Stimulated activated CD4-positive, alpha-beta T cell treated with anti-CD3 and anti-CD28 coated beads, Interleukin-1b, Interleukin-23, amount 100 ng/mL, for 24 hours (primary cell): ENCODE results near the gene MARK3.

Experiments
- DNase-seq, 4 experiments: peaks; one replicate each; pipeline ENCODE4 v3.0.0-alpha.2; 2020; ENCODE audit warnings: low read depth in 4 of 4, low spot score in 1 of 4

The MARK3 gene

DNA sequence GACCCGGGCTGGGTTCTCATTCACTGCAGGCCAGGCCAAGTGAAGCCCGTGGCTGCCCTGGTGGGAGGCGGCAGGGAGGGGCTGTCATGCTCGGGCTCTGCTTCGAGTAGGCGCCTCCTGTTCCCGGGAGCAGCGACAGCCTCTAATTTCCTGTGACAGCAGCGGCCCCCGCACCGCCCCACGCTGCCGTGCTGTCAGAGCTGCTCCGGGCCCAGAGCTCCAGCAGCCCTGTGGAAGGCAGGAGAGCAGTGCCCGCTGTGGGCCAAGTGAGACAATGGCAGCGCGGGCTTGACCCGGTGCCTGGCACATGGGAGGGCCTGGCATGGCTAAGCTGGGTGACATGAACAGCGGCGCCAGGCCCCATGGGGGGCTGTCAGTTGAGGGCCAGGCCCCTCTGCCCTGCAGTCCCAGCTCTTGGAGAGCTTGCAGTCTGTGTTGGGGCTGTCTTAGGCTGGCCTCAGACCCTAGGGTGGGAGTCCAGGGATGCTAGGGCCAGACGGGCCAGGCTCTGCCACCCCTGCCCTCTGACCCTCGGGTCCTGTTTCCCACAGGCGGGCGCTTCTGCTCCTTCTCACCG, 148.9 kb downstream of the MARK3 start:
- no peak for DNase-seq

DNA sequence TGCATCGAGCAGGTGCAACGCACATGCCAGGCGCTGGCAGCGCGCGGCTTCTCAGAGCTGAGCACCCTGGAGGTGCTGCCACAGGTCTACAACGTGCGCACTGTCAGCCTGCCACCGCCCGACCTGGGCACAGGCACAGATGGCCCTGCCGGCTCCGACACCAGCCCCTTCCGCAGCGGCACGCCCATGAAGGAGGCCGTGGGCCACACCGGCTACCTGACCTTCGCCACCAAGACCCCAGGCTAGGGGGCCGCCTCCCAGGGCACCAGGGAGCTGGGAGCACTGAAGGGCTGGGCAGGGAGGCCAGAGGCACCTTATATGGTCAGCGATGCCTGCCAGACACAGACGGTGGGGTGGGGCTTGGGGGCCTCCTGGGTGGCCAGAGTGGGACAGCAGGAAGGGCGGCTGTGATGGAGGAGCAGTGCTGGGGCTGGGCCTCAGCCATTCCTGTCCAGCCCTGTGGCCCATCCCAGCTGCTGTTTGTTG, 149.4 kb downstream of the MARK3 start:
- DNase-seq: no peak

DNA sequence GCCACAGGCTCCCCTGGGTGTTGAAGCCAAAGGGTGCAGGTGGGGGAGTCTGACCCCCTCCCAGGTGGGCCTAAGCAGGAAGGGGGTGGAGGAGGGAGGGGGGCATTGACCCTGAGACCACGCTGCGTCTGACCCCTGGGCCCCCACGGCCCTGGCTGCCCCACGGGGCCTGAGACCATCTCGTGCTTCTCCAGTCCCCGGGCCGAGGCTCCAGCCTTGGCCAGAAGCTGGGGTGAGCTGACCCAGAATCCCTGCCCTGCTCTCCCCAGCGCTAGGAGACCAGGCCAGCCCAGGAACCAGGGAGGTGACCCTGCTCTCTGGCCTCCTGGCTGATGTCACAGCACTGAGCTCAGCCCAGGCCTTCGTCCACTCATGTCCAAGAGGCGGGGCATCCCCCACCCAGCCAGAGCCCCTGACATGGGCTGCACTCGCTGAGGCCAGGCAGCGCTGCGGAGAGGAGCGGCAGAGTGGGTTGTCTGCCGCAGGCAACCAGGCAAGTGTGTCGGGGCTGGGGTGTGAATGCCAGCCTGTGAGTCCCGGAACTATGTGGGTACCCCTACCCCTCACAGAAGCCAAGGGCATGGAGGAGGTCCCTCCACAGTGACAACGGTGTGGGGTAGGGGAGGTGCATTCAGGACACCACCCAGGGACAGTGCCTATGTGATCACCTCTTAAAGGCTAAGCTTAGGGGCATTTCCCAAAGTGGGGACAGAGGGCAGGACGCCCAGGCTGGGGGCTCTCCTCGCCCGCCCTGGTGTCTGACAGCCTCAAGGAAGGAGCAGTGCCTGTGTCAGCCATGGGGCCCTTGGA, 150.1 kb downstream of the MARK3 start:
- DNase-seq: no peak

DNA sequence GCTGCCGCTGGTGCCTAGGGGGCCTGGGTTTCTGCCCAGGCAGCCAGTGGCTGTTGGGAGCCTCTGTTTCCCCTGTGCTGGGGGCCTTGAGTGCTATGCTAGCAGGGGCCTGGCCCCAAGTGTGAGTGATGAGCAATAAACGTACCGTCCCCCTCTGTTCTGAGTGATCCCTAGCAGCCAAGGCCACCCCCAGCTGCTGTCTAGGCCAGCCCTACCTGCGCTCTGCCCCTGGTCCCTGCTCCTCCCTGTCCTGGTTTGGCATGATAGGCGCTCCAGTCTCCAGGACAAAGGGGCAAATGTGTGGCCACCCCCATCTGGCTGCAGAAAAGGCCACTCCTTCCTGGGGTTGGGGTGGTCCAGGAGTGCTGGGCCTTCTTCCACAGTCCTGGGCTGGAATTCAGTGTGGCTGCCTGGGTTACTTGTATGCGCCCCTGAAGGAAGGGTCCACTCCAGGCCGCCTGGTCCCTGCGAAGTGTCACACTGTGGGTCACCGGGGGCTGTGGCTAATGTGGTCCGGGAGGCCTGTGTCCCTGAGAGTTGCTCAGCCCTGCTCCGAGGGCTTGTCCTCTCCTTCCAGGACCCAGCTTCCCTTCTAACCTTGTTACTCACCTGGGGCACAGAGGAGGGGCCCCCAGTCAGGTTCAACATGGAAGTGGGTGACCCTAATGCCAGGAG, 150.8 kb downstream of the MARK3 start:
- DNase-seq: no peak

DNA sequence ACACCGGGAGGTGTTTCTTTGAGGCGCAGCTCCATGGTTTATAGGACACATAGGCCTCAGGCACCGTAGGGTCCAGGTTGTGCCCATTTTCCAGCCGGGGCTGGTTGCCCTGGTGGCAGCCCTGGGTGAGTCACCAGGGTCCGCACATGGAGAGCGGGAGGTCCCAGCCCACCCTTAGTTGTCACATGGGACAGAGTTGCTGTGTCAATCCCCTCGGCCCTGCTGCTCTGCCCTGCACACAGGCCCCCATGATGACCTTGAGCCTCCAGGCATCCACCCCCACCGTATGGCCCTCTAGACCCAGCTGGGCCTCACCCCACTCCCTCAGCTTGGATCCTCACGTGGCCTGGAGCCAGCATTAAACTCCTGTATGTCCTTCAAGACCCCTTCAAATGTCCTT, 151.5 kb downstream of the MARK3 start:
- DNase-seq: no peak

DNA sequence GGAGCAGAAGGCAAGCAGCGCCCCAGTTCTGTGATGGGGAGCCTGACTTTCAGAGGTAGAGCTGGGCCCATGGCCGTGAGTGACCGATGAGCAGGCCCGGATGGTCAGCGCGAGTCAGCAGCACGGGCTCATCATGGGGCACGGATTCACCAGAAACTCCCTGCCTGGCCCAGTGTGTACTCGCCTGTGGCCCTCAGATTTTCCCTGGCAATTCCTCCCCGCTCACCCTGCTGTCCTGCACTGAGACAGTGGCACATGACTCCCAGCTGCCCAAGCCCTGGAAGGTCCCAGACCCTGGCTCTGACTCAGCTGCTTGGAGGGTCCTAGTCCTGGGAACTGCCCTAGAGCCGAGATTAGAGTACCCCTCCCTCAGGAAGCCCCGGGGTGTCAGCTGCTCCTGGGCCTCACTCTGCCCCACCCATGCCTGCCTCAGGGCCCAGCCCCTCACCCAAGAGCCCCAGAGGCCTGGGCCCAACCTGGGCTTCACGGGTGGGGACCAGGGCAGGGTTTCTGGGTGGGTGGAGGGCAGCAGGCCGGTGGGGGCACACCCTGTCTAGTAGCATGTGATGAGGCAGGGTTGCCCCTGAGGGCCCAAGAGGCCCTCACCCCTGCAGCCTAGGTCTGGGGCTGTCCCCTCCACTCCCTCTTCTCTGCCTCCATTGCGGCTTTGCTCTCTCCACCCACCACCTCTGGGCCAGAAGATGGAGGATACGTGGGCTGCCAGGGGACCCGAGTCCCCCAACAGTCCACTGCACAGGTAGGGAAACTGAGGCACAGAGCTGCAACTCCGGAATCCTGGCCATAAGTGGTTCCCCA, 152.2 kb downstream of the MARK3 start:
- DNase-seq: no peak

DNA sequence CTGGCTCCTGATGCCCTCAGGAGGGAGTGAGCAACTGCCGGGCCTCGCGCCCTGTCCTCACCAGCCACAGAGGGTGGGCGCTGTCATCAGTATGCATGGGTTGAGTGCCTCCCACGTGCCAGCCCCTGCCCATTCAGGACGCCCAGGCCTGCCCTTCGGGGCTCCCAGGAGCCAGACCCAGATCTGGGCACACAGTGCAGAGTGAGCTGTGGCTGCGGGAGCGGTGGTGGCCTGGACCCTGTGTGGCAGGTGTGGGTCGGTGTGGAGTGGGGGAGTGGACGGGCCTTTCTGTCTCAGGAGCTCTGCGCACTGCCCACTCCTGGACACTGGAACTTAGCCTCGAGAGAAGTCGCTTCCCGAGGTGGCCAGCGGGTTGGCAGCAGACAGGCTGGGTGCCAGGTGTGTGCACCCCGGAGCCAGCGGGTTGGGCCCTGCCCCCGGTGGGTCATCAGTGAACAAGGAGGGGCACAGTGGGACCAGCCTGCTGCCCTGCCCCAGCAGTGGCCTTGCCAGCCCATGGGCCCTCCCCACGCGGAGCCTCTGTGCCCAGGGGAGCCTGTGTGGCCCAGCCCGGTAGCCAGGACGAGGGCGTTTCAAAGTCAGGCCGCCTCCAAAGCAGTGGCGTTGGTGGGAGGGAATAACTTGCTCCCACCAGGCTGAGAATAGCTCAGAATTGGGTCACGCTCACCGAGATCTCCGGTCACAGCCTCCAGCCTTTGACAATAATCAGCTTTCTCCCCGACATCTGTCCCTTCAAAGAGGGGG, 153.3 kb downstream of the MARK3 start:
- no peak for DNase-seq

DNA sequence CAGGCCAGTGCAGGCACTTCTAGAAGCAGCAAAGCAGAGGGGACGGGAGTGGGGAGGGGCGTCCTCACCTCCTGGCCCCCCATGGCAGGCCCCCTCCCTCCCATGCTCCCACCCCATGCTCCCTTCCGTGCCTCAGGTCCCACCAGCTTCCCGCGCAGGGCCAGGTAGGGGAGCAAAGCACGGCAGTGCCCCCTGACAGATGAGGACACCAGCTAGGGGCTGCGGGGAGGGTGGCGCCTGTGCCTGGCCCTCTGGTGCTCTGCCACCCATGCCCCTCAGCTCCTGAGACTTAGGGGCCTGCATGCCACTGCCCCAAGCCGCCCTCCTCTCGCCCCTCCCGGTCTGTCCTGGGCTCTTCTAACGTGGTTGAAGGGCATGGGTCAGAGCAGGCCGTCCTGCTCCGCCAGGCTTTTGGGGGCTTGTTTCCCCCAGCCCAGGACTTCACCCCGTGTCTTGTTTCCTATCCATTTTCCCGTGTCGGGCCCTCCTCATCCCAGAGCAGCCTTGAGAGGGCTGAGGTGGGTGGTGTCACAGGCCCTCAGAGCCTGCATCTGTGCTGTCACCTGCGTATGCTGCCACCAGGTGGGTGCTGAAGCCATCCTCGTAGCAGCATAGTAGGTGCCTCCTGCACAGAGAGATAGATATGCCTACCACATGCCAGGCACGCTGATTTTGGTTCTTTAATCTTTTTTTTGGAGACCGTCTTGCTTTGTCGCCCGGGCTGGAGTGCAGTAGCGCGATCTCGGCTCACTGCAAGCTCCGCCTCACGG, 154.0 kb downstream of the MARK3 start:
- no peak for DNase-seq

DNA sequence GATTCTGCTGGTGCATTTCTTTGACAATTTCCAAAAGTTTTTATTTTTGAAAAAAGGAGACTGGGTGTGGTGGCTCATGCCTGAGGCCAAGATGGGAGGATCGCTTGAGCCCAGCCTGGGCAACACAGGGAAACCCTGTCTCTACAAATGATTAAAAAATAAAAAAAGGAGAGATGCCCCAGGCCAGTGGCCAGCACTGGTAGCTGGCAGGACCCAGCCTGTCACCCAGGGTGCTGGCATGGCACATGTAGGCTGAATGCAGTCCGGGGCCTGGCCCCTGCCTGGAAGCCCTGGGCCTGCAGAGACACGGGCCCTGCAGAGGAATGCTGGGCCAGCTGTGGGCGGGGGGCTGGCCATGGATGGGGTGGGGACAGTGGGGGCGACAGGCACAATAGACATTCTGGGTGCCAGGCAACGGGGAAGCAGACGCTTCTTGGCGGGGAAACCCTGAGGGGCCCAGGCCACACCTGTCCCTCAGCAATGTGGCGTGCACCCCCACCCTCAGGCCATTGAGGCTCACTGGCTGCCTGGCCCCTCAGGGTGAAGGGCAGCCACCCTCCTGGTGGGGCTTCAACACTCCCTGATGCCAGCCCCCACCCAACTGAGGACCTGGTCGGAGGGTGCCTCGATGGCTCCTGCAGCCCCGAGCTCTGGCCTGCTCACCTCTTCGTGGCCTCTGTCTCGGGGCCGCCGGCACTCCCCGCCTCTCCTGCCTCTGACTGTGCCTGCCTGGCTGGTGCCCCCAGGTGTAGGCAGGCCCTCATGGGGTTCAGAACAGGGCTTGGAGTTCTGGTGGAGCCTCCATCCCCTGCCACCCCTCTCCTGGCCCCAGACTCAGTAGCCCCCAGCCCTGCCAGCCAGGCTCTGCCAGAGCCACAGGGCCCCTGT, 155.8 kb downstream of the MARK3 start:
- DNase-seq: no peak

DNA sequence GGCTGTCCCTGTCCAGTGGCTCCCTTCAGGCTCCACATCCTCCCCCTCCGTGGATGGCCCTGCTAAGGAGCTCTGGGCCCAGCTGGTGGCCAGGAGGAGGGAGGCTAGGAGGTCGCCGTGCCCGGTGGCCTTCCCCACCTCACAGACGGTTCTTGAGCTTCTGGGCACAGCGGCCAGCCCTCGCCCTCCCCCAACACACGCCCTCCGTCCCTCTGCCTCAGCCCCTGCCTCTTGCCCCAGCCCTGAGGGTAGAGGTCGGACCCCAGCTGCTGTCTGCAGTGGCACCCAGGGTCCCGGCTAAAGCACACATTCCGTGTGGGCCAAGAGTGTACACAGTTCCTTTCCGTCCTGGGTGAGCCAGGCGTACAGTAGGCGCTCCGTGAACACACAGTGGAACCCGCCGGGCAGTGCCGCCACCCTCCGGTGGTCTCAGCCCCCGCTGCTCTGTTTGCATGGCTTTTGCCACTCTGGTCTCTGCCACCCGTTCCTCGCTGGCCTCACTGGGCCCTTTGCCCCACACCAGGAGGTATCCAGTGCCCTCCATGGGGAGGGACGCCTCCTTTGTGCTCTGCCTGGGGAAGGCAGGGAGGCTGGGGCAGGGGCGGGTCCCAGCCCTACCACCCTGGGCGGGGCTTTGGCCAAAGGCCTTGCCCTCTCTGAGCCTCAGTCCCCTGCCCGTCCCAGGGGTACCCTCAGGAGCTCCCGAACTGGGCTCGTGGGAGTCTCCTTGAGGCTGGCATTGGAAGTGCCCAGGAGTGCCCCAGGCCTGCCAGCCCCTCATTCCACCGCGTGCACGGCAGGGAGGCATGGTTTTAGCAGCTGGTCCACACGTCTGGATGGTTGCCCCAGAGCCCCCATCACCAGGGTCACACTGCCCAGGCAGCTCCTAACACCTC, 156.7 kb downstream of the MARK3 start:
- DNase-seq: no peak

DNA sequence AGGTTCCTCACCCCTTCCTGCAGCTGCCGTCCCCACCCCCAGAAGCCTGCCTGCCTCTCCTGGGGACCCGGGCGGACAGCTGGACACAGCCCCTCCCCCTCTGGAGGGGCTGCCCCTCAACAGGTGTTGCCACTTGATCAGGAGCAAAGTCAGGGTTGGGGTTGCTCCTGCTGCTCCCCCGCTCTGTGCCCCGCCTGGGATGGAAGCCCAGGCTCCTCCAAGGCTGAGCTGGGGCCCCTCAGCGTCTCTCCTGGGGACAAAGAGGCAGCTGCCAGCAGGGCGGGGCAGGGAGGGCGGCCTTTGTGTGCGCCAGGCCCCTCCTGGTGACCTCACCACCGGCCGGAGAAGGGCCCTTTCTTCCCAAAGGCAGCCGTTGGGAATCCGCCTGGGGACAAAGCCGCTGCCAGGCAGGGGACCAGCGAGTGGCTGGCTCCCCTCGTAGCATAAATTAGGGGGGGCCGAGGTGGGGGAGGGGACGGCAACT, 157.4 kb downstream of the MARK3 start:
- DNase-seq: no peak

DNA sequence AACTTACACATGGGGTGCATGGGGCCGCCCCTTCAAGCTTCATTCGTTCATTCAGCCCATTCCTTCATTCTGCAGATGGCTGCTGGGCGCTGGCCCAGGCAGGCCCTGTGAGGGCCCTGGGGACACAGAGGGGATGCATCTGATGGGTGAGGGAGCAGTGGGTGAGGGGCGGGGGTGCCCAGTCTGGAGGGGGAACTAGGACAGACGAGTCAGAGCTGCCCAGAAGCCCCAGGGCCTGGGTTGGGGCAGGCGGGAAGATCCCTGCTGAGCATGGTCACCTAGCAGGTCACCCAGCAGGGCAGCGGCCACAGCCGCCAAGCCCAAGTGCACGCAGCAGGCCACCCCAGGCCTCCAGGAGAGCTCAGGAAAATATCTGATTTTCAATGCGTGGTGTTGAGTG, 157.9 kb downstream of the MARK3 start:
- DNase-seq: no peak

DNA sequence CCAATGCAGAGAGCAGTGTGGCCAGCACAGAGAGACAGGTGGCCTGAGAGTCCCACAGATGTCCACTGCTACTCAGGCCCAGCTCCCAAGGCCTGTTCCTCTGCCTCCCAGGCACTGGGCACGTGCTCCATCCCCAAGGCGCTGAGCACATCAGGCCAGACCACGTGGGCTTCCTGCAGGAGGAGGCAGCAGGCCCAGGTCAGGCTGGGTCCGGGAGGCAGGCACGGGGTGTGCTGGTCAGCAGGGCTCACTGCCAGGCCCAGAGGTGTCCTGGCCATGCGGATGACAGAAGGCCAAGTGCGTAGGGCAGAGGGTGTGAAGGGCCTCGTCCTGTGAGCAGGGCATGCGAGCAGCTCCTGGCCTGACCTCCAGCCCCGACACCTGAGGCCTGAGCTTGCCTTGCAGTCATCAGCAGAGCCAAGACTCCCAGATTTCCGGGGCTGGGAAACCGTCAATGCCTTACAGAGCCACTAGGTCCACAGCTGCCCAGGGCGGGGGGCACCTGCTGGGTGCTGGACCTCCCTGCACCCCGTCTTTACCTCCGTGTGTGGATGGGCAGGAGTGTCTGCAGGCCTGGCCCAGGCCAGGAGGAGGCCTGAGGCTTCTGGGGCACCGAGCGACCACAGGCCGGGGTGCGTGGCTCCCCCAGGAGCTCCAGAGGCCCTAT, 158.6 kb downstream of the MARK3 start:
- DNase-seq: no peak

DNA sequence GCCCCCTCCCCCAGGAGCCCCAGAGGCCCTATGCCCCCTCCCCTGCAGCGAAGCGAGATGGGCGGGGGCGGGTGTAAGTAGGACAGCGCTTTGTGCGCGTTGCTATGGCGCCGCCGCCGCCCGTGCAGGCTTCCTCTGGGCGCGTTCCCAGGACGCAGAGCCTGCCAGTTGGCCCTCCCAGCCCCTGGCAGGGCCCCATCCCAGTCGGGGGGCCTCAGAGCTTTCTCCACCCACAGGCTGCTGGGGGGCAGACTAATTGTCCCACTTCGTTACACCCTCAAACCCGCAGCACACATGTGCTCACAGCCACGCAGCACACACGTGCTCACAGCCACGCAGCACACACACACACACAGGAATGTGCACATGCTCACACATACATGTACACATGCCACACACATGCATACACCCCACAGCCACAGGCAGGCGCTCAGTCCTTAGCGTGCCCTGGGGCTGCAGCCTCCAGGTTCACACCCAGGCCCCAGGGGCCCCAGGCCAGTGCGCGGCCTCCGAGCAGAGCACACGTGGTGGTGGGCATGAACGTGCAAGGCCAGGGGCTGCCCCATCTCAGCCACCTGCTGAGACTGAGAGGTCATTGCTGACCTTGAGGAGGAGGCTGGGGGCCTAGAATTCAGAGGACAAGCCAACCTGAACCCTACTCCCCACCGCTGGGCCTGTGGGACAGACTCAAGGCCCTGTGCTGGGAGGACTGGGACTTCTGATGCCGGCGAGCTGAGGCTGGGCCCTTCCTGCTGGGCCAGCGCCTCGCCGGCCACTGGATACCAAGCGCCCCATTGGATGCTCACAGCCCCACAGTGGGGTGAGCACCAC, 159.4 kb downstream of the MARK3 start:
- no peak for DNase-seq

DNA sequence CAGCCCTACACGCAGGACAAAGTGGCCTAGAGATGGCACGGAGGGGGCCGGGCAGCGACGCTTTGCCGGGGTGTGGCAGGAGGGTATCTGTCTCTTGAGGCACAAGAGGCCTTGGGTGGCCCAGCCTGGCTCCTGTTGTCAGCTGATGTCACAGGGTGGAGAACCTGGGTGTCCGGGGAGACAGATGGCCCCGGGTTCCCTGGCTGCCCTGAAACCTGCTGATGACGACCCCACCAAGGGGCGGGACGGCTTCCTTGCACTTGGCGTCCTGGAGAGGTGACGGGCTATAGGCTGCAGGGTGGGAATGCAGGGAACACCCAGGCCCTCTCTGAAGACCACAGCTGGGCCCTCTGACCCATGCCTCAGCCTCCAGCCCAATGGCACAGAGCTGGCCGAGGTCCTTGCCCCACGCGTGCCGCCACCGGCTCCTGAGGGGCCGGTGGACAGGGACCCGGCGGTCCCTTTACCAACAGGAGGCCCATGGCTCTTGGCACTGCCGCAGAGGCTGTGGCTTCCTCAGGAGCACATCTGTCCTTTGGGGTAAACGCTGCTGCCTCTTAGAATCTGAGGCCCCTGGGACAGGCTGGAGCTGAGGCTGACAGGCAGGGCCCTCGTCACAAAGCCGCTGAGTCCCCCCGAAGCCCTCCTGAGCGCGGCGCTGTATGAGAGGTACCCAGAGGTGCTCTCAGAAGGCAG, 160.2 kb downstream of the MARK3 start:
- DNase-seq: no peak
